GM12878 (cell line): ENCODE data around the gene GSG1.

Experiments
- CEBPB ChIP-seq, 2 experiments: fragments of 150-350 bp in 1 of 2; IDR thresholded peaks; 2 replicates each; pipeline ENCODE4 v1.6.1; 2012 to 2014; ENCODE audit warnings: low read depth in 2 of 2, low read length in 2 of 2, borderline replicate concordance in 1 of 2, inconsistent platforms in 1 of 2
- JUNB ChIP-seq: IDR thresholded peaks from 2 replicates; pipeline ENCODE4 v1.6.1; 2016; ENCODE audit warnings: antibody characterized with exemption, mild to moderate bottlenecking
- SIN3A ChIP-seq: IDR thresholded peaks from 2 replicates; pipeline ENCODE4 v1.6.1; 2012; ENCODE audit warnings: low read depth, low read length, improper control_type of control experiment

- TF ChIP-seq JUNB = no peak
- no peak for TF ChIP-seq SIN3A
- no peak for TF ChIP-seq CEBPB (IDR thresholded peaks at IDR 0.05; ENCODE audit: borderline replicate concordance in 1 of 2, low read depth in 2 of 2, low read length in 2 of 2)
Observed at GRCh38 chr12:13062669-13063068, 40.8 kb downstream of the GSG1 start.
